Panc1 (cell line): ENCODE results near the gene SLC38A4. TPM values are rescaled to one million over a fixed set of nuclear protein-coding genes. Genes with fewer than 3 reads are reported as not detected.

Source experiments
- ATAC-seq: fragments of 200-7000 bp; cut with Tn5 transposase; 2 replicates; pipeline ENCODE4 v1.9.1; 2020; ENCODE audit warnings: mild to moderate bottlenecking, moderate library complexity
- BruUV-seq: library from RNA; stranded (reverse); fragments of 400-500 nt; replicated peaks from 2 replicates; lab custom pipeline; 2021; lab: Mats Ljungman, UMichigan
- CTCF ChIA-PET: fragments of 300-600 bp; sonication (Branson Sonifier 250); formaldehyde crosslinking; loops from one replicate; lab custom pipeline; 2022; ENCODE audit warnings: antibody characterized with exemption; lab: Charles Lee
- POLR2A ChIA-PET: fragments of 300-600 bp; sonication (Branson Sonifier 250); formaldehyde crosslinking; loops from one replicate; lab custom pipeline; 2022; ENCODE audit warnings: antibody characterized with exemption; lab: Charles Lee
- DNase-seq: peaks from one replicate; pipeline ENCODE4 v3.0.0-alpha.2; 2010; ENCODE audit warnings: low read depth, low spot score
- H3K27ac ChIP-seq: 2 replicates; pipeline ENCODE4 v1.5.1; 2011; ENCODE audit warnings: mild to moderate bottlenecking, low read length, inconsistent platforms
- H3K27me3 ChIP-seq: fragments of 200-500 bp; sonication (Bioruptor generic); 2 replicates; pipeline ENCODE4 v1.6.0; 2014; ENCODE audit warnings: low read length, inconsistent platforms; ENCODE audit not compliant: control insufficient read depth, insufficient read depth
- H3K36me3 ChIP-seq: fragments of 200-500 bp; sonication (Bioruptor generic); 2 replicates; pipeline ENCODE4 v1.5.1; 2014; ENCODE audit warnings: inconsistent platforms, mild to moderate bottlenecking, low read length, moderate library complexity; ENCODE audit not compliant: control insufficient read depth, insufficient read depth
- H3K4me1 ChIP-seq: 2 replicates; pipeline ENCODE4 v1.5.1; 2011; ENCODE audit warnings: inconsistent platforms, mild to moderate bottlenecking, low read length, moderate library complexity; ENCODE audit not compliant: control insufficient read depth, insufficient read depth
- H3K4me3 ChIP-seq, 2 experiments: 2 replicates each; pipeline ENCODE4 v1.5.1; 2011 to 2012; ENCODE audit warnings: low read depth in 2 of 2, low read length in 2 of 2, mild to moderate bottlenecking in 2 of 2, inconsistent platforms in 1 of 2, moderate library complexity in 1 of 2
- H3K9me3 ChIP-seq: fragments of 200-500 bp; sonication (Bioruptor generic); 2 replicates; pipeline ENCODE4 v1.5.1; 2014; ENCODE audit warnings: low read depth, mild to moderate bottlenecking, inconsistent platforms, low read length, moderate library complexity; ENCODE audit not compliant: control insufficient read depth, insufficient read depth
- POLR2AphosphoS5 ChIP-seq: IDR thresholded peaks from 2 replicates; pipeline ENCODE4 v1.6.1; 2012; ENCODE audit warnings: mild to moderate bottlenecking, low read depth, low read length, moderate library complexity
- SIN3A ChIP-seq: IDR thresholded peaks from 2 replicates; pipeline ENCODE4 v1.6.1; 2012; ENCODE audit warnings: low read depth, mild to moderate bottlenecking, low read length, moderate library complexity, borderline replicate concordance; ENCODE audit not compliant: insufficient read depth
- TCF7L2 ChIP-seq: IDR thresholded peaks from 2 replicates; pipeline ENCODE4 v1.6.1; 2011; ENCODE audit warnings: mild to moderate bottlenecking, low read depth, low read length, inconsistent platforms
- in situ Hi-C: cut with HindIII; loops from 2 replicates; pipeline ENCODE4 v1.10.0; 2016; ENCODE audit warnings: low sequenced_read_pairs, low pct_unique_long_range_greater_than_20kb
- intact Hi-C: fragments of 100-400 bp; cut with micrococcal nuclease; formaldehyde crosslinking; loops from one replicate; pipeline ENCODE4 v1.10.0; 2022; ENCODE audit not compliant: unreplicated experiment
- total RNA-seq: library from RNA; stranded (reverse); gene quantifications from one replicate; pipeline ENCODE4 v1.2.1, GENCODE V29; 2021; ENCODE audit not compliant: unreplicated experiment
- TF ChIP-seq, protein P1 (sequence below), 2 experiments: IDR thresholded peaks; 2 replicates each; pipeline ENCODE4 v1.6.1; 2011 to 2012; ENCODE audit warnings: low read depth in 2 of 2, control low read depth in 1 of 2, low read length in 1 of 2, mild to moderate bottlenecking in 1 of 2, moderate library complexity in 1 of 2; ENCODE audit not compliant: insufficient read depth in 1 of 2
- TF ChIP-seq, protein P2 (sequence below): fragments of 450-650 bp; IDR thresholded peaks from 2 replicates; pipeline ENCODE4 v1.5.1; 2017; ENCODE audit warnings: mild to moderate bottlenecking

The SLC38A4 gene
- total RNA-seq, 1 experiment from 2014 or later: 2.5 TPM

GRCh38 chr12:46824709-46825108 is 1.1 kb downstream of the SLC38A4 start:
- in situ Hi-C loops (no loop called here), intact Hi-C loops (no loop called here)
- H3K27me3 ChIP-seq: no peaks in the 10 kb centered on the region
- ChIA-PET CTCF (no interaction called here), POLR2A (no interaction called here)
- DNase-seq: no peak
- no peak overlapping the region for H3K27ac ChIP-seq
- no peak for TF ChIP-seq SIN3A
- TF ChIP-seq, protein P1, sequence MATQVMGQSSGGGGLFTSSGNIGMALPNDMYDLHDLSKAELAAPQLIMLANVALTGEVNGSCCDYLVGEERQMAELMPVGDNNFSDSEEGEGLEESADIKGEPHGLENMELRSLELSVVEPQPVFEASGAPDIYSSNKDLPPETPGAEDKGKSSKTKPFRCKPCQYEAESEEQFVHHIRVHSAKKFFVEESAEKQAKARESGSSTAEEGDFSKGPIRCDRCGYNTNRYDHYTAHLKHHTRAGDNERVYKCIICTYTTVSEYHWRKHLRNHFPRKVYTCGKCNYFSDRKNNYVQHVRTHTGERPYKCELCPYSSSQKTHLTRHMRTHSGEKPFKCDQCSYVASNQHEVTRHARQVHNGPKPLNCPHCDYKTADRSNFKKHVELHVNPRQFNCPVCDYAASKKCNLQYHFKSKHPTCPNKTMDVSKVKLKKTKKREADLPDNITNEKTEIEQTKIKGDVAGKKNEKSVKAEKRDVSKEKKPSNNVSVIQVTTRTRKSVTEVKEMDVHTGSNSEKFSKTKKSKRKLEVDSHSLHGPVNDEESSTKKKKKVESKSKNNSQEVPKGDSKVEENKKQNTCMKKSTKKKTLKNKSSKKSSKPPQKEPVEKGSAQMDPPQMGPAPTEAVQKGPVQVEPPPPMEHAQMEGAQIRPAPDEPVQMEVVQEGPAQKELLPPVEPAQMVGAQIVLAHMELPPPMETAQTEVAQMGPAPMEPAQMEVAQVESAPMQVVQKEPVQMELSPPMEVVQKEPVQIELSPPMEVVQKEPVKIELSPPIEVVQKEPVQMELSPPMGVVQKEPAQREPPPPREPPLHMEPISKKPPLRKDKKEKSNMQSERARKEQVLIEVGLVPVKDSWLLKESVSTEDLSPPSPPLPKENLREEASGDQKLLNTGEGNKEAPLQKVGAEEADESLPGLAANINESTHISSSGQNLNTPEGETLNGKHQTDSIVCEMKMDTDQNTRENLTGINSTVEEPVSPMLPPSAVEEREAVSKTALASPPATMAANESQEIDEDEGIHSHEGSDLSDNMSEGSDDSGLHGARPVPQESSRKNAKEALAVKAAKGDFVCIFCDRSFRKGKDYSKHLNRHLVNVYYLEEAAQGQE (IDR thresholded peaks at IDR 0.05; ENCODE audit: insufficient read depth in 1 of 2, low read depth in 2 of 2, low read length in 1 of 2): no peak
- H3K9me3 ChIP-seq: no peaks in the 10 kb centered on the region
- H3K4me3 ChIP-seq: peak overlapping the region in 1 of 2 experiments; percentile 2; a peak in 1 of 4 replicates
- no peaks in the 10 kb centered on the region for H3K36me3 ChIP-seq
- no peak for ATAC-seq
- BruUV-seq: no TSS peak
- H3K4me1 ChIP-seq: 0 out of 2 replicates have a peak, but pooled peaks cover 4% of the 10 kb centered on the region

GRCh38 chr12:46818642-46819041 is 7.2 kb downstream of the SLC38A4 start:
- ATAC-seq (no peak), DNase-seq (no peak)
- POLR2A ChIA-PET: no interaction called here
- H3K4me1 ChIP-seq: no peaks in the 10 kb centered on the region
- no peaks in the 10 kb centered on the region for H3K36me3 ChIP-seq
- in situ Hi-C loops (no loop called here), intact Hi-C loops (no loop called here)
- no peak overlapping the region for H3K27ac ChIP-seq
- no peaks in the 10 kb centered on the region for H3K27me3 ChIP-seq
- CTCF ChIA-PET: no interaction called here
- no peak overlapping the region for H3K4me3 ChIP-seq
- TF ChIP-seq SIN3A: no peak
- TF ChIP-seq POLR2AphosphoS5: no peak
- no peak for TF ChIP-seq TCF7L2
- TF ChIP-seq, protein P2, sequence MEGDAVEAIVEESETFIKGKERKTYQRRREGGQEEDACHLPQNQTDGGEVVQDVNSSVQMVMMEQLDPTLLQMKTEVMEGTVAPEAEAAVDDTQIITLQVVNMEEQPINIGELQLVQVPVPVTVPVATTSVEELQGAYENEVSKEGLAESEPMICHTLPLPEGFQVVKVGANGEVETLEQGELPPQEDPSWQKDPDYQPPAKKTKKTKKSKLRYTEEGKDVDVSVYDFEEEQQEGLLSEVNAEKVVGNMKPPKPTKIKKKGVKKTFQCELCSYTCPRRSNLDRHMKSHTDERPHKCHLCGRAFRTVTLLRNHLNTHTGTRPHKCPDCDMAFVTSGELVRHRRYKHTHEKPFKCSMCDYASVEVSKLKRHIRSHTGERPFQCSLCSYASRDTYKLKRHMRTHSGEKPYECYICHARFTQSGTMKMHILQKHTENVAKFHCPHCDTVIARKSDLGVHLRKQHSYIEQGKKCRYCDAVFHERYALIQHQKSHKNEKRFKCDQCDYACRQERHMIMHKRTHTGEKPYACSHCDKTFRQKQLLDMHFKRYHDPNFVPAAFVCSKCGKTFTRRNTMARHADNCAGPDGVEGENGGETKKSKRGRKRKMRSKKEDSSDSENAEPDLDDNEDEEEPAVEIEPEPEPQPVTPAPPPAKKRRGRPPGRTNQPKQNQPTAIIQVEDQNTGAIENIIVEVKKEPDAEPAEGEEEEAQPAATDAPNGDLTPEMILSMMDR: no peak
- TF ChIP-seq, protein P1 (IDR thresholded peaks at IDR 0.05; ENCODE audit: insufficient read depth in 1 of 2, low read depth in 2 of 2, low read length in 1 of 2): no peak
- no TSS peak for BruUV-seq
- no peaks in the 10 kb centered on the region for H3K9me3 ChIP-seq
